Measurements from ENCODE around the gene MAGEF1.

MAGEF1 gene

GRCh38 chr3:184756151-184757021 is 44.5 kb upstream of the MAGEF1 start (continued):
- TF ChIP-seq TSHZ2 (CRISPR knock-in tag; IDR thresholded peaks at IDR 0.05): no peak
- TF ChIP-seq CSRNP3 (CRISPR knock-in tag; IDR thresholded peaks at IDR 0.05): no peak
- no peak for TF ChIP-seq PPARA (CRISPR knock-in tag; IDR thresholded peaks at IDR 0.05; ENCODE audit: borderline replicate concordance)
- TF ChIP-seq ZNF70 (CRISPR knock-in tag; IDR thresholded peaks at IDR 0.05): no peak
- TF ChIP-seq ZFP30 (CRISPR knock-in tag; IDR thresholded peaks at IDR 0.05): no peak
- TF ChIP-seq ZC3H10 (CRISPR knock-in tag; IDR thresholded peaks at IDR 0.05): no peak

GRCh38 chr3:184755315-184755731 is 43.5 kb upstream of the MAGEF1 start:
- TF ChIP-seq PPARA (CRISPR knock-in tag; IDR thresholded peaks at IDR 0.05; ENCODE audit: borderline replicate concordance) (no peak), ESRRG (CRISPR knock-in tag; IDR thresholded peaks at IDR 0.05) (no peak), ZFP30 (CRISPR knock-in tag; IDR thresholded peaks at IDR 0.05) (no peak), ZNF8 (CRISPR knock-in tag; IDR thresholded peaks at IDR 0.05) (no peak), ZNF70 (CRISPR knock-in tag; IDR thresholded peaks at IDR 0.05) (no peak), POU6F1 (CRISPR knock-in tag; IDR thresholded peaks at IDR 0.05; ENCODE audit: borderline replicate concordance, low read depth) (no peak), CREB5 (CRISPR knock-in tag; IDR thresholded peaks at IDR 0.05; ENCODE audit: low read depth) (no peak)

GRCh38 chr3:184752361-184752760 is 40.5 kb upstream of the MAGEF1 start:
- no peak for ATAC-seq
- TF ChIP-seq ZNF8 (CRISPR knock-in tag; IDR thresholded peaks at IDR 0.05) (no peak), PATZ1 (CRISPR knock-in tag; IDR thresholded peaks at IDR 0.05; ENCODE audit: borderline replicate concordance) (no peak), SNAI2 (CRISPR knock-in tag; IDR thresholded peaks at IDR 0.05) (no peak), TCF4 (CRISPR knock-in tag; IDR thresholded peaks at IDR 0.05; ENCODE audit: borderline replicate concordance) (no peak), ZC3H10 (CRISPR knock-in tag; IDR thresholded peaks at IDR 0.05) (no peak), ISL1 (CRISPR knock-in tag; IDR thresholded peaks at IDR 0.05) (no peak), CREB5 (CRISPR knock-in tag; IDR thresholded peaks at IDR 0.05; ENCODE audit: low read depth) (no peak), POU6F1 (CRISPR knock-in tag; IDR thresholded peaks at IDR 0.05; ENCODE audit: borderline replicate concordance, low read depth) (no peak), OSR1 (CRISPR knock-in tag; IDR thresholded peaks at IDR 0.05) (no peak), TSHZ2 (CRISPR knock-in tag; IDR thresholded peaks at IDR 0.05) (no peak), BACH2 (CRISPR knock-in tag; IDR thresholded peaks at IDR 0.05; ENCODE audit: borderline replicate concordance) (no peak), ZNF565 (CRISPR knock-in tag; conservative IDR thresholded peaks at IDR 0.05; ENCODE audit: low read depth) (no peak)

More at GRCh38 chr3:184755315-184755731, 43.5 kb upstream of the MAGEF1 start:
- no peak for ATAC-seq
